GM19452 (cell line): Measurements from ENCODE around the gene SIPA1L3.

Experiments used
- ATAC-seq: cut with Tn5 transposase; IDR thresholded peaks from one replicate; pipeline ENCODE4 v1.9.1; 2021; ENCODE audit not compliant: unreplicated experiment

Gene SIPA1L3

GRCh38 chr19:37947778-37948177 is 40.8 kb downstream of the SIPA1L3 start:
- no peak for ATAC-seq

GRCh38 chr19:37948362-37948761 is 41.4 kb downstream of the SIPA1L3 start:
- no peak for ATAC-seq

DNA sequence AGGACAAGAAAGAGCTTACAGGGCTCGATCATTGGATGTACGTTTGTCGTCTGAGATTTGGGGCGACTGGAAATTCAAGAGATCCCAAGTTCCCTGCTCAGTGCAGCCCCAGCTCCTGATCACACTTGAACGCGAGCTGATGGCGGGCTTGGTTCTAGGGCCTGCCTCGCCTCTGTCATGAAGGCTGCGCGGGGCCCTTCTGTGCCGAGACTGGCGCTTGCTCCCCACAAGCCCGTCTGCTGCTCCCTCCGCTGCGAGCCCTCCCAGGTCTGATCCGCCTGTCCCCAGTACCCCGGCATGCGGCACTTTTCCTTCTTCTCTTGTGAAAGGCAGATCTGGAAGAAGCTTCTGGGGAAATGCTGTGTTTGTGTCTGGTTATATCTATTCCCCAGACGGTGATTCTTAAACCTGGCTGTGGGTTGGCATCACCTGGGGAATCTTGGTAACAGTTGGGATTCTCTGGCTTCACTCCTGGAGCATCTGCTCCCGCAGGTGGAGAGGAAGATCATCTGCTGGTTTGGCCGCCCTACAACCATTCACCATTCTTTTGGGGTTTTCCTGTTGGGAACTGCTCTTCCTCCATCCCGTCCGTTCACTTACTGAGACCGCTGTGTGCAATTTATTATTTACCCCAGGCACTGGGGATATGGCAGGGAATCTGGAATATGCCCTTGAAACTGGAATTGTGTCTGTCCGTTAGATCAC is 43.6 kb downstream of the SIPA1L3 start:
- ATAC-seq = no peak

DNA sequence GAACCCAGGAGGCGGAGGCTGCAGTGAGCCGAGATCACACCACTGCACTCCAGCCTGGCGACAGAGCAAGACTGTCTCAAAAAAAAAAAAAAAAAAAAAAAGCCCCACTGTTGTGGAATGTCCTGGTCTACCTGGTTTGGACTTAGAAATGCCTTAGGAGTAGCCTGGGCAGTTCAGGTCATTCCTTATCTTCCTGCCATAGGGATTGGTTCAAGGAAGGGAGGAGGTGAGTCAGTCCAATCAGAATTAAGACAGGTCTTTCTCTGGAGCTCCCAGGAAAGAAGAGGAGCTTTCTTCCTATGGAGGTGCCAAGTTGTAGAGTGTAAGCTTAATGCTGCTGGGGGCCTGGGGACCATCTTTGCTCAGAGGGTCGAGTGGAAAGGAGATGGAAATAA is 44.8 kb downstream of the SIPA1L3 start:
- ATAC-seq = no peak

DNA sequence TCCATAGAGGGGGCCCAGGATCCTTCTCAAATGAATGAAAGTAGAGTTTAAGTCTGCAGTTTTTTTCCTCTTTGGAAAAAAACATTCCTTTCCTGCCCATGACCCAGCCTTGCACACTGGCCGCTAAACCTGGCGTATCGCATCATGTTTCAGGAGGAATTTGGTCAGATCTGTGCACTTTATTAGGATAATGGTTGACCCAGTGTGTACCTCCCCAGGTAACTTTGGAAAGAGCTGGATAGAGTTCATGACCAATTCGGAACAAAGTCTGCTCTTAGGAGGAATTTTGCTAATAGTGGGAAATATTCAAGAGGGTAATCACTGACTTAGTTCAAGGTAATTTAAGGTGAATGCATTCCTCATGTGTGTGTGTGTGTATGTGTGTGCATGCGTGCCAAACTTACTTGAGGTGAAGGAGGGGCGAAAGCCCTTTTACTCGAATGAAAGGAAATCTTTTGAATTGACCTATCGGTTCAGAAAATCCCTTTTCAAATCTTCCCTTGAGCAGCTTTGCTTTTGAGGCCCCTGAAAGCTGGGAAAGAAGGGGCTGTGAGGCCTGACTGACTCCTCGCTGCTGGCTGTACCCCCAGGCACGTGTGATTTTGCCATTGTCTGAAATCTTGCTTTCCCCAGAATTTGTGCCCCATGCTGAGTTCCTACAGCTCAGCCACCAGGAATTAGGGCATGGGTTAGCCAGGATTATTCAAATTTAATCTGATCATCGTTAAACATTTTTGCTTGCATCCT is 46.3 kb downstream of the SIPA1L3 start:
- no peak for ATAC-seq

- ATAC-seq = no peak
Observed at GRCh38 chr19:37953918-37954303, 46.9 kb downstream of the SIPA1L3 start.

- no peak for ATAC-seq
Observed at GRCh38 chr19:37954421-37954874, 47.4 kb downstream of the SIPA1L3 start.

- ATAC-seq = no peak
Observed at GRCh38 chr19:37955986-37956385, 49.0 kb downstream of the SIPA1L3 start.

DNA sequence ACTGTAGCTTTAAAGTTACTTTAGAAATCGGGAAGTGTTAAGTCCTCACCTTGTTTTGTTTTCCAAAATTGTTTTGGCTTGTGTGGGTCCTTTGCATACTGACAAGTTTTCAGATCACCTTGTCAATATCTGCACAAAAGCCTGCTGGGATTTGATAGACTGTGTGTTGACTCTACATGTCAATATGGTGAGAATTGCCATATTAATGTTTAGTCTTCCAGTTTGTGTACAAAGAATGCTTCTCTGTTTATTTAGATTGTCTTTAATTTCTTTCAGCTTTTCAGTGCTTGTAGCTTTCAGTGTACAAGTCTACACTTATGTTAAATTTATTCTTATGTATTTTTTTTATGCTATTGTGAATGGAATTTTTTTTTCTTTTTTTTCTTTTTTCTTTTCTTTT is 50.2 kb downstream of the SIPA1L3 start:
- ATAC-seq = no peak

DNA sequence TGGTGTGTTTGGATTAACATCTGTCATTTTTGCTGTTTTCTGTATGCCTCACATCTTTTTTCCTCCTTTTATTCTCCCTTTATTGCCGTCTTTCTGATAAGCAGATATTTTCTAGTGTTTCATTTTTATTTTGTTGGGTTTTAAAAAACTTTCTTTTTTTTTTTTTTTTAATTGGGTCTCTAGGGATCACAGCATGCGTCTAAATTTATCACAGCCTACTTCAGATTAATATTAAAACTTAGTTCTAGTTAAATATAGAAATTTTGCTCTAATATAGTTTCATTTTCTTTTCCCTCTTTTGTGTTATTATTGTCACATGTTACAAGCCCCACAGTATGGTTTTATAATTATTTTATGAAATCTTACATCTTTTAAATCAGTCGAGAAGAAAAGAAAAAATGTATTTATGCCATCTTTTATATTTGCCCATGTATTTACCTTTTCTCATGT is 52.7 kb downstream of the SIPA1L3 start:
- no peak for ATAC-seq

- ATAC-seq = no peak
Observed at GRCh38 chr19:37961198-37961597, 54.2 kb downstream of the SIPA1L3 start.

DNA sequence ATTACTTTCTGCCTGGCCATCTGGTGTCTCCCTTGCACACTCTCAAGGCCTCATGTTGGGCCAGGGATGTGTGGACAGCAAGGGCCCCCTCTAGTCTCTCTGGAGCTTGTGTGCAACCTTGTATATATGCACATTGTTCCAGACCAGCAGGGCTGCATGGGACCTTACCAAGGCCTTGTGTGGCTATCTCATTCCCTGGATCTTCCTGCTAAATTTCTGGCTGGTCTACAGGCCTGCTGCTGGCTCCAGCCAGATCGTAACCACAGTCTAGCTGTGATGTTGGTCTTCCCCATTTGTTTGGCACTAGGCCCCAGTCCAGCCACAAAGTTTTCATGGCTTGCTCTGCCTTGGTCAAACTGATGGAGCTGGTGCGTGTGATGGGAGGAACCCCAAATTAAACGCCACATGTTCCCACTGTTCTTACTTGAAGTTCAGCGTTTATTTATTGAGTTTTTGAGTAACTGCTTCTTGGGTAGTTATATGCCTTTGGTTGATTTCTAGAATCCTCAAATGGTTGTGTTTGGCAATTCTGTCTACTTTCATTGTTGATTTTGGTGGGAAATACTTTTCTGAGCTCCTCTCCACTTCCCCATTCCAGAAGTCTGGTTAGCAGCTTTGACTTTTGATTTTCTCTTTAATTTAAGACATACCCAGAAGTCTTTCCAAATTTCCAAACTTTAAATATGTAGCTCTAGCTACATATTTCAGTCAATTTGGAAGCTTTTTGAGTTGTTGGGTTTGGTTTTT is 56.4 kb downstream of the SIPA1L3 start:
- ATAC-seq = no peak

DNA sequence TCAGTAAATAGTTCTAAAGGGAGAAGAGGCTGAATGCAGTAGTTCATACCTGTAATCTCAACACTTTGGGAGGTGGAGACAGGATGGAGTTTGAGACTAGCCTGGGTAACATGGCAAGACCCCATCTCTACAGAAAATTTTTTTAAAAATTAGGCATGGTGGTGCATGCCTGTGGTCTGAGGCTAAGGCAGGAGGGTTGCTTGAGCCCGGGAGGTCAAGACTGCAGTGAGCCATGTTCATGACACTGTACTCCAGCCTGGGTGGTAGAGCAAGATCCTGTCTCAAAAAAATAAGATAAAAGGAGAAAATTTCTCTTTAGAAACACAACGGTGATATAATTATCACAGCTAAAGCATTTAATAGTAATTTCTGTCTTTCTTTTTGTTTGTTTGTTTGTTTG is 57.1 kb downstream of the SIPA1L3 start:
- no peak for ATAC-seq

DNA sequence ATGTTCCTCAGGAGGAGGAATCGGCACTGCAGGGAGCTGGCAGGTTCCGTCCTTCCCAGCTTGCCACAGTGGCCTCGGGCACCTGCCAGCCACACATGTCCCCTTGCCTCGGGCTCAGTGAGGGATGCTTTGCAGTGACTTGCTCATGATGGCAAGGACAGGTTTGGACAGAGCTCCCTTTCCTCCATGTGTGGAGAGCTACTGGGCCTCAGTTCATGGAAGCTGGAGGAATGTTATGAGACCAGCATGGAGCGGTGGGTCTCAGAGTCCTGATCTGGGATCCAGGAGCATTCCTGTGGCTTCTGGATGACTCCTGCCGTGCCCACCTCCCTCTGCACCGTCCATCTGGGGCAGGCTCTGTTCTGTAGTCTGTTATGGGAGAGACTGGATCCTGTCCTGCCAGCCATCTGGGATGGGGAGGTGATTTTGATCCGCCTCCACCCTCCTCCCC is 59.2 kb downstream of the SIPA1L3 start:
- ATAC-seq = no peak

DNA sequence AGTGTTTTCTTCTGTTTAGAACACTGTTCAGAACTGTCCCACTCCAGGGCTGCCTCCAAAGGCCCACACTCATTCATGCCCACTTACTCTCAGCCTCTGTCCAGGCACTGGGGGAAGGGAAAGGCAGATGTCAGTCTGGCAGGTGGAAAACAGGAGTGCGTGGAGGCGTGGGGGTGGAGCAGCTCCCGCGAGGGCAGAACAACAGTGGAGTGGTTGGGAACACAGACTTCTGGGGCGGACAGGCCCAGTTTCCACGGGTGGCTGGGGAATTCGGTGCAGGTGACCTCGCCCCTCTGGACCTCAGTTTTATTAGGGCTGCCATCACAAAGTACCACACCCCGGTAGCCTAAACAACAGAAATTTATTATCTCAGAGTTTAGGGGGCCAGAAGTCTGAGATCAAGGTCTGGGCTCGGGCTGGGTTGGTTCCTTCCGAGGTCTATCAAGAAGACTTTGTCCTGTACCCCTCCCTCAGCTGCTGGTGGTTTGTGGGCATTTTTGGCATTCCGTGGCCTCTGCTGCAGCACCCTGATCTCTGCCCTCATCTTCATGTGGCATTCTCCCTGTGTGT is 59.7 kb downstream of the SIPA1L3 start:
- no peak for ATAC-seq

DNA sequence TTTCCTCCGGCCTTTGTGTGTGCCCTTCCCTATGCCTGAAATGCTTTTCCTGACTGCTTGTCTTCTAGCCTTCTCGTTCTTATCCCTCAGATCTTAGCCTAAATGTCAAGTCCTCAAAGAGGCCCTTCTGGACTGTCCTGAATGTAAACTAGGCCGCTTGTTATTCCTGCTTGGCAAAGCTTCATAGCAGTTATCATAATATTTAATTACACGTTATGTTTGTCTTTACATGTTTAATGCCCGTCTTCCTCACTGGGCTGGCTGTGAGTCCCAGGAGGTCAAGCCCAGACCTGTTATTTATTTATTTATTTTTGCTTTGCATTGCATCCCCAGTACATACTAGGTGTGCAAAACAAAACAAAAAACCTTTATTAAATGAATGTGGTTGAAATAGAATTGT is 62.7 kb downstream of the SIPA1L3 start:
- ATAC-seq = no peak

- no peak for ATAC-seq
Observed at GRCh38 chr19:37970699-37971098, 63.7 kb downstream of the SIPA1L3 start.

GRCh38 chr19:37972803-37973202 is 65.8 kb downstream of the SIPA1L3 start:
- ATAC-seq = no peak

DNA sequence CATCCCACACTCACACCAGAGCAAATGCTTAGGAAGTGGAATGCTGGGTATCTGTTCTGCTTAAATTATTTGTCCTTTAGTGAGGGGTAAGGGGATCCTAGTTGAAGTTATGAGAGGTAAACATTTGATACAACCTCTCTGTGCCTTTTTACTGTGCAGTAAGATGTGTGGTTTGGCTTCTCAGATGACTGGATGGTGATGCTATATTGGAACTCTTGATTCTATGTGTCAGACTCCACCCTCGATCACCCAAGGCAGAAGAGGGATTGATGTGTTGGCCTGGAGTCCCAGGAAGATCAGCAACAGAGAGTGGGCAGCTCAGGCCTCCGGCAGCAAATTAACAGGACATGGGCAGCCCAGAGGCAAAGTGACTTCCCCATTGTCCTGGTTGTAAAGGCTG is 66.7 kb downstream of the SIPA1L3 start:
- ATAC-seq = no peak

GRCh38 chr19:37975071-37975470 is 68.1 kb downstream of the SIPA1L3 start:
- no peak for ATAC-seq
